ENCODE data around the gene PTPRO.

Gene PTPRO

GRCh38 chr12:15322164-15323061 is at the start of gene PTPRO:
Gene PTPRO, plus strand, starts transcription at chr12:15322508.
- Mint-ChIP-seq H3K27me3 (peaks cover 55% of the 10 kb centered on the region), H3K9me3 (no peaks in the 10 kb centered on the region), H3K4me3 (no peak within 1 kb of the TSS), H3K36me3 (no peaks in the 10 kb centered on the region), H3K27ac (no peak within 1 kb of the TSS), H3K4me1 (no peaks in the 10 kb centered on the region)
- ATAC-seq, result peak; percentile 36

DNA sequence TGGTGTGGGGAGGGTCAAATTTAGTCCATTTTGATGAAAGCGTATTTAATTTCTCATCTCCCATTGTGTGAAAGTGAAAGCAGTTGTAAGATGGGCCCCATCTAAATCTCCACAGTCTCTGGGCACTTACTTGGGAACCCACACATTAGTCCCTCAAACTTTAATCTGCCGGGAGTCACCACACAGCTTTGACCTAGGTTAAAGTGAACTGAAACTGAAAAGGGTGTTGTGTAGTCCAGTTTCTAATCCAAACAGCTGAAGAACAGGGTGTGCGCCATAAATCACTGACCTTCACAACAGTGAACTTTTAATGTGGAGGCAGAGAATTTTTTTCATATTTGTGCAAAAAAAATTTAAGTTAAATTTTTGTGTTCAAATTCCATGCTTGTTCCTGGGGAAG is 48.4 kb upstream of the PTPRO start:
- Mint-ChIP-seq H3K4me1 (peaks cover 2% of the 10 kb centered on the region), H3K27me3 (peaks cover 29% of the 10 kb centered on the region), H3K9me3 (no peaks in the 10 kb centered on the region), H3K4me3 (no peak overlapping the region), H3K36me3 (no peaks in the 10 kb centered on the region), H3K27ac (no peak overlapping the region)
- no peak for ATAC-seq

GRCh38 chr12:15274561-15274967 is 47.7 kb upstream of the PTPRO start:
- Mint-ChIP-seq H3K9me3 (no peaks in the 10 kb centered on the region), H3K4me1 (peaks cover 5% of the 10 kb centered on the region), H3K27me3 (peaks cover 29% of the 10 kb centered on the region), H3K4me3 (no peak overlapping the region), H3K27ac (no peak overlapping the region), H3K36me3 (no peaks in the 10 kb centered on the region)
- no peak for ATAC-seq

DNA sequence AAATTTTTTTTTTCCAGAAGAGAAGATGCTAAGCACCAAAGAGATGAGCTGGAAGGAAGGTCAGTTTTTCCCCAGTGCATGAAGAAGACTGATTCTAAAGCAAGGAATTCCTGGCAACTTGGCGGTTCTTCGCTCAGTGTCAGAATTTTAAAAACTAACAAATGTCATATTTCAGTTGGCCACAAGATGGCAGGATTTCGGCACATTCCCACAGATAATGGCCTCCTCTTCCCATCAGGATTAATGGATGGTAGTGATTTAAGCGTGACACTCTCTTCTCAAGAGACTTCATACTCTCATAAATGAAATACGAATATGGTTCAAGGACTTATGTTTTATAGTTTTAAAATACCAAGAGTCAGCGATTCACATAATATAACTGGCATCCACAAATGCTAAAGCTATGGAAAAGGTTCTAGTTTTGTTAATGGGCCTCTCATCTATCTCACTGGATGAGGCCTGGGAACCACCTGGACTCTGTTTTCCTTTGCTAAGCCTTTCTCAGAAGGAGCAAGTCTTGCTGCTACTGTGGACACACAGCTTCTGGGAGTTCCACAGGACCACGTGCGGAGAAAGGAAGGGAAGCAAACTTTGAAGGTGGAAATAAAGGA is 46.1 kb upstream of the PTPRO start:
- Mint-ChIP-seq H3K9me3 (no peaks in the 10 kb centered on the region), H3K4me3 (no peak overlapping the region), H3K27ac (no peak overlapping the region), H3K27me3 (peaks cover 20% of the 10 kb centered on the region), H3K36me3 (no peaks in the 10 kb centered on the region), H3K4me1 (peaks cover 5% of the 10 kb centered on the region)
- ATAC-seq, result no peak

- no peak overlapping the region for H3K4me3 Mint-ChIP-seq
- no peak overlapping the region for H3K27ac Mint-ChIP-seq
- H3K36me3 Mint-ChIP-seq, result no peaks in the 10 kb centered on the region
- ATAC-seq, result no peak
- H3K27me3 Mint-ChIP-seq, result peaks cover 12% of the 10 kb centered on the region
- H3K4me1 Mint-ChIP-seq, result peaks cover 5% of the 10 kb centered on the region
- no peaks in the 10 kb centered on the region for H3K9me3 Mint-ChIP-seq
Measured at GRCh38 chr12:15278816-15279658, 43.3 kb upstream of the PTPRO start.

- ATAC-seq, result no peak
- Mint-ChIP-seq H3K27ac (no peak overlapping the region), H3K36me3 (no peaks in the 10 kb centered on the region), H3K4me3 (no peak overlapping the region), H3K9me3 (no peaks in the 10 kb centered on the region), H3K4me1 (peaks cover 5% of the 10 kb centered on the region), H3K27me3 (peaks cover 20% of the 10 kb centered on the region)
Measured at GRCh38 chr12:15280930-15281329, 41.4 kb upstream of the PTPRO start.

GRCh38 chr12:15289192-15289591 is 33.1 kb upstream of the PTPRO start:
- H3K36me3 Mint-ChIP-seq, result no peaks in the 10 kb centered on the region
- H3K27ac Mint-ChIP-seq, result no peak overlapping the region
- H3K4me3 Mint-ChIP-seq, result no peak overlapping the region
- peaks cover 8% of the 10 kb centered on the region for H3K27me3 Mint-ChIP-seq
- ATAC-seq, result no peak
- no peaks in the 10 kb centered on the region for H3K9me3 Mint-ChIP-seq
- peaks cover 6% of the 10 kb centered on the region for H3K4me1 Mint-ChIP-seq

DNA sequence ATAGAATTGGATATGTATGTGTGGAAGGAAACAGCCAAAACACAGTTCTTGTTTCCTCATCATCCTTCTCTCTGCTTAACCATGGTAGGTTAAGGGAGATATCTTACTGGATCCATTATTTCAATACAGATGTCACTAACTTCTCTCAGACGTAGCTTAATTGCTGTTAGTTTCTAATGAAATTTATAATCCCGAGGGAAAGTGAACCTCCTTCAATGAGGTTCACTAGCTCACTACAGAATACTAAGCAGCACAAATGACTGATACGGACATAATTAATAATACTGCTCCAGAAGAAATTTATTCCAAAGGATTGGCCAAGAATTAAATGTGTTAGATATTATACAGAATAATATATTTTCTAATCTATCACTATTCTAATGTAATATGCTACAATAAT is 28.6 kb upstream of the PTPRO start:
- H3K27ac Mint-ChIP-seq, result no peak overlapping the region
- no peaks in the 10 kb centered on the region for H3K27me3 Mint-ChIP-seq
- no peak overlapping the region for H3K4me3 Mint-ChIP-seq
- no peak for ATAC-seq
- peaks cover 6% of the 10 kb centered on the region for H3K4me1 Mint-ChIP-seq
- no peaks in the 10 kb centered on the region for H3K36me3 Mint-ChIP-seq
- peaks cover 3% of the 10 kb centered on the region for H3K9me3 Mint-ChIP-seq

DNA sequence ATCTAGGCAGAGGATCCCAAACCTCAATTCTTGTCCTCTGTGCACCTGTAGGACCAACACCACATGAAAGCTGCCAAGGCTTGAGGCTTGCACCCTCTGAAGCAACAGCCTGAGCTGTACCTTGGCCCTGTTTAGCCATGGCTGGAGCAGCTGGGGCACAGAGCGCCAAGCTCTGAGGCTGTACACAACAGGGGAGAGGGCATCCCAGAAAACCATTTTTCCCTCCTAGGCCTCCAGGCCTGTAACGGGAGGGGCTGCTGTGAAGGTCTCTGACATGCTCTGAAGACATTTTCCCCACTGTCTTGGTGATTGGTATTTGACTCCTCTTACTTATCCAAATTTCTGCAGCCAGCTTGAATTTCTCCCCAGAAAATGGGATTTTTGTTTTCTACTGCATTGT is 22.4 kb upstream of the PTPRO start:
- Mint-ChIP-seq H3K27me3 (peaks cover 11% of the 10 kb centered on the region), H3K36me3 (peaks cover 5% of the 10 kb centered on the region), H3K4me3 (no peak overlapping the region), H3K4me1 (no peaks in the 10 kb centered on the region), H3K9me3 (peaks cover 23% of the 10 kb centered on the region), H3K27ac (no peak overlapping the region)
- no peak for ATAC-seq

GRCh38 chr12:15304296-15304695 is 18.0 kb upstream of the PTPRO start:
- H3K27ac Mint-ChIP-seq, result no peak overlapping the region

DNA sequence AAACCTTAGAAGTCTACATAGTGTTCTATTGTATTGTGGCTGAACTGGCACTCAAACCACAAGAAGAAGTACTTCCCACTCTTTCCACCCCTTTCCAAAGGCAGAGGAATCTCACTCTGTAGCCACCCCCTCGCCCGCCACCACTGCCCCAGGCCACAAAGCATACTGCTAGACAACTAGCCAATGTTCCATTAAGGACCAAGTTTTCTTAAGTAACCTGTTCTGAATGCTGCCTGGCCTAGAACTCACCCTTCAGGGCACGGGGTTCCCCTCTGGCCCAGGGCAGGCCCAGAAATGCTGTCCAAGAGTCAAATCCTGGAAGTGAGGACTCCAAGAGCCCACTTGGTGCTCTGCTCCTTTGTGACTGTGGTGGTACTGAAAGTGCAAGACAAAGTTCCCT is 15.7 kb upstream of the PTPRO start:
- H3K27ac Mint-ChIP-seq, result no peak overlapping the region

More at GRCh38 chr12:15304296-15304695, 18.0 kb upstream of the PTPRO start:
- no peak for ATAC-seq
- H3K36me3 Mint-ChIP-seq, result peaks cover 5% of the 10 kb centered on the region
- no peak overlapping the region for H3K4me3 Mint-ChIP-seq
- H3K4me1 Mint-ChIP-seq, result no peaks in the 10 kb centered on the region
- H3K9me3 Mint-ChIP-seq, result peaks cover 20% of the 10 kb centered on the region
- H3K27me3 Mint-ChIP-seq, result peaks cover 11% of the 10 kb centered on the region

GRCh38 chr12:15307079-15307478 is 15.2 kb upstream of the PTPRO start:
- ATAC-seq, result no peak
- Mint-ChIP-seq H3K4me1 (no peaks in the 10 kb centered on the region), H3K27ac (no peak overlapping the region), H3K4me3 (no peak overlapping the region), H3K9me3 (peaks cover 9% of the 10 kb centered on the region), H3K27me3 (peaks cover 14% of the 10 kb centered on the region), H3K36me3 (no peaks in the 10 kb centered on the region)

More for the DNA sequence above, 15.7 kb upstream of the PTPRO start:
- no peaks in the 10 kb centered on the region for H3K4me1 Mint-ChIP-seq
- peaks cover 9% of the 10 kb centered on the region for H3K27me3 Mint-ChIP-seq
- H3K4me3 Mint-ChIP-seq, result no peak overlapping the region
- ATAC-seq, result no peak
- no peaks in the 10 kb centered on the region for H3K36me3 Mint-ChIP-seq
- peaks cover 9% of the 10 kb centered on the region for H3K9me3 Mint-ChIP-seq

GRCh38 chr12:15318841-15319240 is 3.5 kb upstream of the PTPRO start:
- ATAC-seq, result no peak

DNA sequence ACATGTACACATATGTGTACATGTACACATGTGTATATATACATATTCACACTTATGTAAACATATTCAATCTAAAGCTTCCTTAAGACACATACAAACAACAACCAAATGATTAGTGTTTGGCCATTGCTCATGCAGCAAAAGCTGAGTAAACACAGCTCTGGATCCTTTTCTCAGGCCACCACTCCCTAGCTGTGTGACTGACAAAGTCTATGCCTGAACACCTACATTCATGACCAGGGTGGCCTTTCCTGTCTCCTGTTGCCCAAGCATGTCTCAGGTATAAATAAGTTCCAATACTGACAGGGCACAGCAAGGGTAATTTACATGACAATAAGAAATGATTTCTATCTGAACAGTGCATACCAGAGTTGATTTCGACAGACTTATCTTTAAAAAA is 1.4 kb upstream of the PTPRO start:
- no peaks in the 10 kb centered on the region for H3K9me3 Mint-ChIP-seq
- H3K27ac Mint-ChIP-seq, result no peak overlapping the region
- no peak overlapping the region for H3K4me3 Mint-ChIP-seq
- peaks cover 45% of the 10 kb centered on the region for H3K27me3 Mint-ChIP-seq
- H3K36me3 Mint-ChIP-seq, result no peaks in the 10 kb centered on the region
- H3K4me1 Mint-ChIP-seq, result no peaks in the 10 kb centered on the region
- no peak for ATAC-seq

More at GRCh38 chr12:15318841-15319240, 3.5 kb upstream of the PTPRO start:
- H3K4me3 Mint-ChIP-seq, result no peak overlapping the region
- H3K4me1 Mint-ChIP-seq, result no peaks in the 10 kb centered on the region
- no peaks in the 10 kb centered on the region for H3K36me3 Mint-ChIP-seq
- H3K27ac Mint-ChIP-seq, result no peak overlapping the region
- H3K27me3 Mint-ChIP-seq, result peaks cover 30% of the 10 kb centered on the region
- no peaks in the 10 kb centered on the region for H3K9me3 Mint-ChIP-seq

DNA sequence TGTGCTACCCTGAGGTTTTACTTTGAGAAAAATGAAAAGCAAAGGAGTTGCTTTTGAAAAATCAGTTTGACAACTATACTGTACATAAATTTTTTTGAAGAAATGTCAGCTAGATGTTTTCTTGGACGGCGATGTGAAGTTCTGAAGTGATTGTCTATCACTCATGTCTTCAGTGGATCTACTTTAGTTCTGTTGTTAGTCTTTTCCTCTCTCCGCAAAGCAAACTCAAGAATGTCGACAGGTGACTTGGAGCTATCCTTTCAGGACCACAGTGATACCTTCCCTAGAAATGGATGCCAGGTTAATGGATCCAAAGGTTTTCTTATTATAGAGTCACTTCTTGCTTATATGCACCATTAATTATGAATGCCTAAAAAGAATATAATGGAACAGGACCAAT is 1.2 kb downstream of the PTPRO start:
- ATAC-seq, result no peak
- no peak overlapping the region for H3K4me3 Mint-ChIP-seq
- H3K36me3 Mint-ChIP-seq, result no peaks in the 10 kb centered on the region
- H3K4me1 Mint-ChIP-seq, result no peaks in the 10 kb centered on the region
- no peak overlapping the region for H3K27ac Mint-ChIP-seq
- peaks cover 66% of the 10 kb centered on the region for H3K27me3 Mint-ChIP-seq
- no peaks in the 10 kb centered on the region for H3K9me3 Mint-ChIP-seq

Measured in stimulated activated memory B cell treated with anti-CD40 and anti-IgM and Interleukin-4, amounts not matched to agents 10 μg/mL and 1 μg/mL and 100 μg/mL, for 72 hours (primary cell).